NOMO-1 (cell line): Measurements from ENCODE around the gene TBC1D9.
A peak's percentile ranks its signal among the peaks of the same experiment; 100 is the strongest.

Source experiments
- DNase-seq, 2 experiments: peaks; one replicate each; lab custom pipeline; 2025; ENCODE audit not compliant: unreplicated experiment in 2 of 2; lab: John Stamatoyannopoulos, UW

TBC1D9 gene

GRCh38 chr4:140726776-140727500, 29.2 kb downstream of the TBC1D9 start:
- peak; percentile 55 to 77 for DNase-seq

GRCh38 chr4:140725556-140725955, 30.6 kb downstream of the TBC1D9 start:
- no peak for DNase-seq

DNA sequence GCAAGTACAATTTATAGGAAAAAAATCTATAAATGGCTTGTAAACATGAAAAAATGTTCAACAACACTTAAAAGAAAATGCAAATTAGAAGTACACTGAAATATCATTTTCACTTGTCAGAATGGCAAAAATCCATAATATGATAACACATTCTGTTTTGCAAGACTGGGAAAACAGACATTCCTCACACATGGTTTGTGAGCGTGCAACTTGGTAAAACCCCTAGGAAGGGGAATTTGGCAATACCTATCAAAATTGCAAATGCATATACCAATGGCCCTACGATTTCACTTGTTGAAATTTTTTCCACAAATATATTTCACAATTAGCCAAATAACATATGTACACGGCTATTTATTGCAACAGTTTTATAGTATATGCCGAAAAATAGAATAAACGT, 31.4 kb downstream of the TBC1D9 start:
- DNase-seq: no peak

- DNase-seq: peak; percentile 66 to 89
Measured at GRCh38 chr4:140720387-140721304, 35.5 kb downstream of the TBC1D9 start.

DNA sequence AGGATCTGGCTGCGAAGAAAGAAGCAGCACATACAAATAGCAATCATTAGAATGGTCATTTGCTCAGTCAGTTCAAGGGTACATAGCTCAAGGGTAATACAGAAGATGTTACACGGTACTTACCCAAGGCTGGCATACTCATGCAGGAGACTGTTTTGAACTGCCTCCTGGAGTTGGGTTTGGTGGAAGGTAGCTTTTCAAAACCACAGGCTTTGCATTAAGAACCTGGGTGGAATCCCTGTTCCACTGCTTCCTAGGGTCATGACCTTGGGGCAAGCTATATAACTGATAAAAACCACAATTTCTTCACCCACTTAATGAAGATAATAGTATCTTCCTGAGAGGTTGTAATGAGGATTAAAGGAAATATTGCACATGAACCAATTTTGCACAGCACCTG, 36.5 kb downstream of the TBC1D9 start:
- DNase-seq: peak; percentile 12 to 25

DNA sequence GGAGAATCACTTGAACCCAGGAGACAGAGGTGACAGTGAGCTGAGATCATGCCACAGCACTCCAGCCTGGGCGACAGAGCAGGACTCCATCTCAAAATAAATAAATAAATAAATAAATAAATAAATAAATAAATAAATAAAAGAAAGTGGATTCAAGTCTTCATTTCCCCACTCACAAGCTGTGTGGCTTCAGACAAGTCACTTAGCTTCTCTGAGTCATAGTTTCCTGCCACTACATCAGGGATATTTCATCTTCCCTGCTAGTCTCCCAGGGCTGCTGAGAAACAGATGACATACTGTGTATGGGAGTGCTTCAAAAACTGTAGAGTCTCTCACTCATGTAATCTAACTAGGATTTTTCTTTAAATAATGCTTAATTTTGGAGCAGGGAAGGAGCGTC, 37.2 kb downstream of the TBC1D9 start:
- DNase-seq: no peak

GRCh38 chr4:140718241-140718952, 37.8 kb downstream of the TBC1D9 start:
- peak; percentile 37 to 75 for DNase-seq

- DNase-seq: no peak
Measured at GRCh38 chr4:140717313-140717712, 38.9 kb downstream of the TBC1D9 start.

DNA sequence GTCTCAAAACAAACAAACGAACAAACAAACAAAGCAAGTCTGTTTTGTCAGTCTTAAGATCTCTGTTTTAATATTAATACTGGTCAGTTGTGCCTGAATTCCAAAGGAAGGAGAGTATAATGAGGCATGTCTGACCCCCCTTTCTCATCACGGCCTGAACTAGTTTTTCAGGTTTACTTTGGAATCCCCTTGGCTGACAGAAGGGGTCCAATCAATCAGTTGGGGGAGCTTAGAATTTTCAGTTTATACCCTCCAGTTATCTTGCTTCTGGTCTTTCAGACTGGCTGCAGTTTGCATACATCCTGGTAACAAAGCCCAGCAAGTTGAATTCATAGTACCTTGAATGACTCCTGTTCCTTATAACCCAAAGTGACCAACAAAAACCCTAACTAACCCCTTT, 41.1 kb downstream of the TBC1D9 start:
- DNase-seq: no peak

- DNase-seq: peak; percentile 44 to 87
Measured at GRCh38 chr4:140711910-140712309, 44.3 kb downstream of the TBC1D9 start.

DNA sequence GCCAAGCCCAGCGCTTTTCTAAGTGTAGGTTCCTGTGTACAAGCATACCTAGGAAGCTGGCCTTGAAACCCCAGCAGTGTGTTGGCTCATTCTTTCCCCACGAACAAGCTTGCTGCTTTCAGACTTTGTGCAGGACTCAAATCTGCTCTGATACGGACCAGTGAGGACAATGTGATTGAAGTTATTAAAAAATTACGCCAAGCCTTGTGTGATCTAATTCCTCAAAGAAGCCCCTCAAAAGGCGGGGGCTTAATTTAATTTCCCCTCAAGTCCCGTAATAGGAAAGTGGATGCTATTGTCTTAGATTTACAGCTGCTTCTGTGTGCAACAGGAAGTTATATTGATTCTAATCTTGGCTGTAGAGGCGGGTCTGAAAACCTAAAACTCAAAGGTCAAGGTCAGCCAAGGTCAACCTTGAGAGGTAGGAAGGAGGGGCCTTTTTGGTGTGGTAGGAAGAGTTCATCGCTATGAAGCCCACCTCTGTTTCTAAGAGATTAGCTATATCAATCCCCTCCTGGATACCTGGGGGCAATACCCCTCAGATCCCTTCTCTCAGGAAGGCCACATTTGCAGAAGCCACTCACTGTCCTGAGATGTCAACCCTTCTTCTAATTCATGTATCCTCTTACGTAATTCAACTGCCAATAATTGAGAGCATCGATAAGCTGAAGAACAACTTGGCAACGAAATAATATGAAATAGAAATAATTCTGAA, 45.1 kb downstream of the TBC1D9 start:
- DNase-seq: peak; percentile 40 to 68

DNA sequence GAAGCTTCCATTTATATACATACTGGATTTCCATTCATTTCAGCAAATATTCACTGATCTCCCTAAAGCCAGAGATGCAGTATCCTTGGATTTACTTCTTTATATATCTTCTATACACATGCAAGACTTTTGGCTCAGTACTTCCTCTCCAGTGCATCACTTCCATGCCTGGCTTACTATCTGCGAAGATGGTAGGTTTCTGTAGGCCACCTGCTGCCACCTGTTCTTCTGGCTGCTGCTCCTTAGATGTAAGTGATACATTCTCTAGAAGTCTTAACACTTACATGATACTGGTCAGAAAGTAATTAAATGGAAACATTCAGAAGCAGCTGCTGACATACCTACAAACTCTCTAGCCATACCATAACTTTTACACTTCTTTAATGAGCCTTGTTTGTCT, 48.9 kb downstream of the TBC1D9 start:
- no peak for DNase-seq

DNA sequence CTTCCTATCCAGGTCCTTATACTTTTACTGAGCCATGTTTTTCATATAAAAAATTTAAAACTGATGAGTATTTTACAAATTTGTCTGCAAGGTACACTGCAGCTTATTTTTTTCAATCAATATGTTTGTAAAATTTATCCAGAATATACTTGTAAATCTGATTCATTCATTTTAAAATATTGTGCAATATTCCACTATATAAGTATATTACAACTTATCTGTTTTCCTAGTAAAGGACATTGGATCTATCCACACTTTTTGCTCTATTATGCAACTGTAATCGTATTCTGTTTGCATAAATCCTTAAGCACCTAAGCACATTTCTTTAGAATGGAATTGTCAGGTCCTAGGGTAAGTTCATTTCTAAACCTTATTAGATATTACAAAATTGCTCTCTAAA, 49.5 kb downstream of the TBC1D9 start:
- no peak for DNase-seq

DNA sequence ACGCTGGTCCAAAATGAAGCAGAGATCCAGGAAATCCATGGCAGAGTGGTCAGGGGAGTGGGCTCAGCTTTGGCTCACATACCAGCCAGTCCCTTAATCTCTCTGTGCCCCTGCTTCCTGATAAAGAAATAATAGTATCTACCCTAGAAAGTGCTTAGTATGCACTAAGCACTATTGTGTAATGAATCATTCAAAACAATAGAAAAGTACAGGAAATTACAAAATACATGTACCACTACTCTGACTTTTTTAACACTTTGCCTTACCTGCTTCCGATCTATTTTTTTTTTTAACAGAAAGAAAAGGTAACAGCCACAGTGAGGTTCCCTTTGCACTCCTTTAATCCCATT, 49.9 kb downstream of the TBC1D9 start:
- peak in 1 of 2 experiments; percentile 71 for DNase-seq

DNA sequence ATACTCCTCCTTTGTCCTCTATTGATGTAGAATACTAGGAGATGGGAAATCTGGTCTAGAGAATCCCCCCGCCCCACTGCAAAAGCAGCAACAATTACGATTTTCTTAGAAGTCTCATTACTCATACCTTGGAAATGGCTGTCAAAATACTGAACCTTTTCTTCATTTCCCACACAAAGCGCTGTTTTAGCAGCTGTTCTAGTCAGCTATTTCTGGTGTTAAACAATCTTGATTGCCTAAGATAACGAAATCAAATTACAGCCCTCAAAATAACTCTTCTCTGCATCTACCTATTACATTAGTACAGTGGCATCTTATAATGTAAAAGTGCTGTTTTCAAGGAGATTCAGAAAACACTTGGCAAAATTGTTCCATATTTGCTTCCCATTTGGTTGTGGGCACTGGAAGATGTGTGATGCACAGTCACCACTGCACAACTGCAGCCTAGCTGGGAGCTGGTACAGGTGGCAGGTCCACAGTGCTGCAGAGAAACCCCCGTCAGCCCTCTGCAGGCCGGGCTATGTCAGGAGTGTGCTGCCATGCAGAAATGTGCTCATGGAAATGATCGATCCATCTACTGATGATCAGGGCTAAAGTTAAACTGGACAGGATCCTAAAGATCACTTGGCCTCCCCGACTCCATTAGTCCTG, 50.4 kb downstream of the TBC1D9 start:
- peak; percentile 20 to 62 for DNase-seq

GRCh38 chr4:140704964-140705363, 51.2 kb downstream of the TBC1D9 start:
- no peak for DNase-seq

DNA sequence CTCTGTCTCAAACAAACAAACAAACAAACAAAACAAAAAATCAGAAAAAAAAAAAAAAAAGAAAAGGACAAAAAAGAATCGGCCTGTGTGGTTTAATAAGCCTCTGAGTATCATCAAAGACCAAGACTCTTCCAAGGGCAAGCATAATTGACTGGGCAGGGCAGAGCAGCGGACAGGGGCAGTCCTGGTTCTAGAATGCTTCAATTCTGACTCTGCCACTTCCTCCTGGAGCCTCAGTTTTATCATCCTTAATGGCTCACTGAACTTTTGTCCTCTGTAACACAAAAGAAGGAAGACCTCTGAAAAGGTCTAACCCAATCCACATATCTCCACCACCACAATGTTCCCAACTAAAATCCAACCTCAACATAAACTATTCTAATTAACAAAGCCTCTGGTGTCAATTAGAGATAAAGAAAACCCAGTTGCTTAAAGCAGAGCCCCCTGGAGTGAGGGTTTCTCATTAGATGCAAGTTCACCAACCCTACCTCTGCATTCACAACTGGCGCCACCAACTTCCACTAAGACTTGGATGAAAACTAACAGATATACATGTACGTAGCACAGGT, 51.7 kb downstream of the TBC1D9 start:
- DNase-seq: no peak

GRCh38 chr4:140703463-140703862, 52.7 kb downstream of the TBC1D9 start:
- DNase-seq: no peak

DNA sequence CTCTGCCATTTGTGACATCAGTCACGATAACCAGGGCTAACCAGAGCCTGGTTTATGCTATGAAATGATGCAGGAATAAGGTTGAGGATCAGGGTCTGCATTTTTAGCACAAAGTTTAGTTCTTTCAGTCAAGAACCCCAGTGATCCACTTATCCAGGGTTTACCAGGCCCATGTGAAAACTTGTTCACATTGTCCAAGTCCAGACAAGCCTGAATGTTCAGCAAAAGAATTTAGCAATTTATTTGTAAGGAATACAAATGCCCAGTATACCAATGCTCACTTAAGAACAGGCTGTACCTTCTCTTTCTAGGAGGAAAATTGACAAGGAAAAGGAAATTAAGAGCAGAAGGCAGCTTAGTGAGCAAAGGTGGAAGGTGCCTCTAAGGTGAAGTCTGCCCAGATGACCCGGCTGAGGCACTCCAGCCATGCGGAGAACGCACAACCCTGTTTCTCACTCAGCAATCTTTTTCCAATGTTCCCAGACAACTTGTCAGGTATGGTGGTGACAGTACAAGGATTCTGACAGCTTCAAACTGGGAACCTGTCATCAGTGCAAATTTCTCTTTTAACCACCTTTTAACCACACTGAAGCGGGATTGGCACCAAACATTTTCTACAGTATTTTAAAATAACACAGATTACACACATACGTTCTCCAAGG, 54.0 kb downstream of the TBC1D9 start:
- no peak for DNase-seq
